Central memory CD4-positive, alpha-beta T cell (primary cell): ENCODE data around the gene CFAP45.

Source experiments
- DNase-seq: peaks from one replicate; pipeline ENCODE4 v3.0.0; 2022

The CFAP45 gene

GRCh38 chr1:159870704-159871103 is 29.3 kb downstream of the CFAP45 start:
- no peak for DNase-seq

- DNase-seq = no peak
Measured at GRCh38 chr1:159869607-159870006, 30.4 kb downstream of the CFAP45 start.

- no peak for DNase-seq
Measured at GRCh38 chr1:159869173-159869572, 30.8 kb downstream of the CFAP45 start.

GRCh38 chr1:159868766-159869165 is 31.2 kb downstream of the CFAP45 start:
- no peak for DNase-seq

- DNase-seq = no peak
Measured at GRCh38 chr1:159867664-159868026, 32.3 kb downstream of the CFAP45 start.

GRCh38 chr1:159866905-159867663 is 32.9 kb downstream of the CFAP45 start:
- no peak for DNase-seq

- DNase-seq = no peak
Measured at GRCh38 chr1:159866066-159866465, 33.9 kb downstream of the CFAP45 start.

- no peak for DNase-seq
Measured at GRCh38 chr1:159864262-159864661, 35.7 kb downstream of the CFAP45 start.

GRCh38 chr1:159862557-159862956 is 37.4 kb downstream of the CFAP45 start, which contains the start of gene VSIG8:
TSS of gene VSIG8 (minus strand) at chr1:159862657. CDS start at chr1:159862521, 136 bp downstream.
- DNase-seq = no peak

- DNase-seq = no peak
Measured at GRCh38 chr1:159862031-159862430, 37.9 kb downstream of the CFAP45 start.

- DNase-seq = no peak
Measured at GRCh38 chr1:159861218-159861617, 38.7 kb downstream of the CFAP45 start.

GRCh38 chr1:159860456-159860855 is 39.5 kb downstream of the CFAP45 start:
- no peak for DNase-seq

GRCh38 chr1:159859767-159860322 is 40.1 kb downstream of the CFAP45 start:
- no peak for DNase-seq

GRCh38 chr1:159857889-159858288 is 42.1 kb downstream of the CFAP45 start:
- DNase-seq = no peak

GRCh38 chr1:159856576-159856975 is 43.4 kb downstream of the CFAP45 start:
- no peak for DNase-seq

GRCh38 chr1:159855709-159856108 is 44.3 kb downstream of the CFAP45 start:
- no peak for DNase-seq

- peak; percentile 68 for DNase-seq
Measured at GRCh38 chr1:159854693-159855192, 45.2 kb downstream of the CFAP45 start.

- DNase-seq = no peak
Measured at GRCh38 chr1:159854116-159854692, 45.8 kb downstream of the CFAP45 start.

- DNase-seq = peak; percentile 3
Measured at GRCh38 chr1:159853417-159854115, 46.4 kb downstream of the CFAP45 start.

- DNase-seq = no peak
Measured at GRCh38 chr1:159851407-159851806, 48.6 kb downstream of the CFAP45 start.

GRCh38 chr1:159849626-159850366 is 50.2 kb downstream of the CFAP45 start:
- no peak for DNase-seq

GRCh38 chr1:159848326-159848725 is 51.6 kb downstream of the CFAP45 start:
- DNase-seq = no peak

GRCh38 chr1:159847231-159847630 is 52.7 kb downstream of the CFAP45 start:
- no peak for DNase-seq
